ENCODE measurements around the gene CELF5. TPM values are rescaled to one million over a fixed set of nuclear protein-coding genes. Genes with fewer than 3 reads are reported as not detected.

CELF5 gene
- total RNA-seq, 4 donors from 2014 or later: not detected

GRCh38 chr19:3320853-3321252 lies 96.4 kb downstream of the CELF5 start:
- Histone ChIP-seq H3K27ac (no peak overlapping the region), H3K4me3 (no peak overlapping the region), H3K36me3 (no peaks in the 10 kb centered on the region), H3K4me1 (no peaks in the 10 kb centered on the region), H3K9me3 (no peaks in the 10 kb centered on the region), H3K27me3 (peaks cover 22 to 37% (median 34%) of the 10 kb centered on the region in 3 donors)
- intact Hi-C loops (cut with DNase I; ENCODE audit: low total_unique reads) (no loop called here), in situ Hi-C loops (cut with MboI; ENCODE audit: low sequenced_read_pairs in 4 of 4) (loop anchor here in 2 of 4 donors (10.0 kb wide), 1 partner anchor 154 kb away; no protein-coding TSS in a partner anchor)
- ATAC-seq: no peak
- DNase-seq: no peak
- TF ChIP-seq CTCF (IDR thresholded peaks at IDR 0.05 in 4 of 5, conservative IDR thresholded peaks at IDR 0.05 in 1 of 5) (no peak), POLR2A (IDR thresholded peaks at IDR 0.05) (no peak)

DNA sequence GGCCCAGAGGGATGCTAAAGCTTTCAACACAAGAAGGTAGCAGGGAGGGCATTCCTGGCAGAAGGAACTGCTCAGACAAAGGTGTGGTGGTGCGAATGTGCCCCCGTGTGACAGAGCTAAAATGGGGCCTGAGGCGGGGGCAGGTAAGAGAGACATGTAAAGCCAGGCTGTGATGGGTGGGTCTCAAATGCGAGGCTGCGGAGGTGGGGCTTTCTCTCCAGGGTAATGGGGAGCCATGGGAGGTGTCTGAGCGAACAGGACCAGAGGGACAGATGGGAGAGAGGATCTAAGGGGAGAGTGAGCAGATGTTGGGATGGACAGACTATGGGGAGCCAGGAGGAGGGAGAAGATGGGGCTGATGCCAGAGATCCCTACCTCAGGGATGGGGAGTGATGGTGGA lies 97.2 kb downstream of the CELF5 start:
- in situ Hi-C loops (cut with MboI; ENCODE audit: low sequenced_read_pairs in 4 of 4) (loop anchor here in 2 of 4 donors (10.0 kb wide), 1 partner anchor 153 kb away; no protein-coding TSS in a partner anchor), intact Hi-C loops (cut with DNase I; ENCODE audit: low total_unique reads) (no loop called here)
- H3K4me3 ChIP-seq: no peak overlapping the region
- H3K27me3 ChIP-seq: peaks cover 22 to 34% (median 30%) of the 10 kb centered on the region in 3 donors
- no peaks in the 10 kb centered on the region for H3K36me3 ChIP-seq
- DNase-seq (no peak), ATAC-seq (no peak)
- no peak overlapping the region for H3K27ac ChIP-seq
- TF ChIP-seq CTCF (IDR thresholded peaks at IDR 0.05 in 4 of 5, conservative IDR thresholded peaks at IDR 0.05 in 1 of 5) (no peak), POLR2A (IDR thresholded peaks at IDR 0.05) (no peak)
- no peaks in the 10 kb centered on the region for H3K9me3 ChIP-seq
- H3K4me1 ChIP-seq: no peaks in the 10 kb centered on the region

GRCh38 chr19:3322199-3322978 lies 97.9 kb downstream of the CELF5 start:
- Histone ChIP-seq H3K9me3 (no peaks in the 10 kb centered on the region), H3K27me3 (peaks cover 17 to 34% (median 23%) of the 10 kb centered on the region in 3 donors), H3K4me1 (no peaks in the 10 kb centered on the region), H3K36me3 (no peaks in the 10 kb centered on the region), H3K4me3 (no peak overlapping the region), H3K27ac (no peak overlapping the region)
- no peak for DNase-seq
- in situ Hi-C loops (cut with MboI; ENCODE audit: low sequenced_read_pairs in 4 of 4) (loop anchor here in 2 of 4 donors (10.0 kb wide), 1 partner anchor 152 kb away; no protein-coding TSS in a partner anchor), intact Hi-C loops (cut with DNase I; ENCODE audit: low total_unique reads) (no loop called here)
- TF ChIP-seq POLR2A (IDR thresholded peaks at IDR 0.05) (no peak), CTCF (IDR thresholded peaks at IDR 0.05 in 4 of 5, conservative IDR thresholded peaks at IDR 0.05 in 1 of 5) (no peak)
- no peak for ATAC-seq

DNA sequence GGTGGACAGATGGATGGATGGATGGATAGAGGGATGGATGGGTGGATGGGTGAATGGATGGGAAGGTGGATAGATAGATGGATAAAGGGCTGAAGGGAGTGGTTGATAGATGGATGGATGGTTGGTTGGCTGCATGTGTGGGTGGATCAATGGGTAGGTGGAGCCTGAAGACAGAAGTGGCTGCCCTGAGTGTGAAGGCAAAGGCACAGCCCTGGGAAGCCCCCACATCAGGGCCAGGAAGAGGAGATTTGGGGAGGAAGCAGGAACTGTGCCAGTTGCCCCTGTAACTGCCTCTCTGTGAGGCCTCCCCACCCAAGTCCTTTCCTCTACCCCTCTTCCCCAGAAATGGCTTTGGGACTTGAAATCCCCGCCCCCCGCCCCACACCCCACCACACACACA lies 98.6 kb downstream of the CELF5 start:
- H3K9me3 ChIP-seq: no peaks in the 10 kb centered on the region
- intact Hi-C loops (cut with DNase I; ENCODE audit: low total_unique reads): no loop called here
- in situ Hi-C loops (cut with MboI; ENCODE audit: low sequenced_read_pairs in 4 of 4): loop anchor here in 2 of 4 donors (10.0 kb wide), 1 partner anchor 152 kb away; no protein-coding TSS in a partner anchor

More for the DNA sequence above, 98.6 kb downstream of the CELF5 start:
- DNase-seq (no peak), ATAC-seq (no peak)
- no peaks in the 10 kb centered on the region for H3K36me3 ChIP-seq
- TF ChIP-seq CTCF (IDR thresholded peaks at IDR 0.05 in 4 of 5, conservative IDR thresholded peaks at IDR 0.05 in 1 of 5): no peak
- no peak for TF ChIP-seq POLR2A (IDR thresholded peaks at IDR 0.05)
- no peak overlapping the region for H3K27ac ChIP-seq
- H3K27me3 ChIP-seq: peaks cover 15 to 29% (median 20%) of the 10 kb centered on the region in 3 donors
- no peaks in the 10 kb centered on the region for H3K4me1 ChIP-seq
- no peak overlapping the region for H3K4me3 ChIP-seq

Measured in gastrocnemius medialis (tissue), 4 donors.